Measurements from ENCODE around the gene INPPL1.
"Not testable (repeated sequence)": the region's sequence is repeated elsewhere in the genome, so short reads cannot be mapped to it uniquely, and the experiment has no call there.

The INPPL1 gene

DNA sequence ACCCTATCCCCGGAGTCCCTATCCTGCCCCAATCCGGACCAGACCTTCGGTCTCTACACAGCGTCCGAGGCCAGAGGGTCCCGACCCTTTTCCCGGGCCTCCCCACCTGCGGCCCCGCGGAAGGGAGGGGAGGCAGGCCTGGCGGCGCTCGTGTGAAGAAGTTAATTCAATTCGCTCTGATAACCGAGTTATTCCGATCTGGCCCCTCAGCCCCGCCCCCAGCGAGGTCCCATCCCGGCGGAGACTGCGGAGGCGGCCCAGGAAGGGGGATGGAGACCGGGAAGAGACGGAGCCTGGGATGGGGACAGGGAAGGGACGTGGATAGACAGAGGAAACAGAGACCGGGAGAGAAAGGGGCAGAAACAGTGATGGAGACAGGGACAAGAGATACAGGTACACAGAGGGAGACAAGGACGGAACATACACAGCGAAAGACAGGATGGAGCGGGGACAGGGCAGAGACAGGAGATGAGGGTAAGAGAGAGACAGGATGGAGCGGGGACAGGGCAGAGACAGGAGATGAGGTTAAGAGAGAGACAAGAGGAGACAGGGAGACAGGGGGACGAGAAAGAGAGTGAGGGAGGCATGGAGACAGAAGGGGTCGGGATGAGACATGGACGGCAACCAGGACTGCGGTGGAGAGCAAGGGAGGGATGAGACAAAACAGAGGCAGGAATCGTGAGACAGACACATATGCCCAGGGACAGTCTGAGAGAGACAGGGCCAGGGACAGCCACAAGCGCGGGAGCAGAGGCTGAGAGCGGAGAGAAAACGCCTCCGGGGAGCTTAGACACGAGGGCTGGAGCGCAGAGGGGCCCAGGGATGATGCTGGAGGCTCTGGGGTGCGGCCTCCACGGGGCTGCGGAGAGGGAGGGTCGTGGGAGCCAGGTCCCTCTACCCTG is 20.0 kb downstream of the INPPL1 start:
- no peak for DNase-seq (ENCODE audit: low spot score)

- no peak for DNase-seq (ENCODE audit: low spot score)
Measured at GRCh38 chr11:72245263-72245816, 20.8 kb downstream of the INPPL1 start.

DNA sequence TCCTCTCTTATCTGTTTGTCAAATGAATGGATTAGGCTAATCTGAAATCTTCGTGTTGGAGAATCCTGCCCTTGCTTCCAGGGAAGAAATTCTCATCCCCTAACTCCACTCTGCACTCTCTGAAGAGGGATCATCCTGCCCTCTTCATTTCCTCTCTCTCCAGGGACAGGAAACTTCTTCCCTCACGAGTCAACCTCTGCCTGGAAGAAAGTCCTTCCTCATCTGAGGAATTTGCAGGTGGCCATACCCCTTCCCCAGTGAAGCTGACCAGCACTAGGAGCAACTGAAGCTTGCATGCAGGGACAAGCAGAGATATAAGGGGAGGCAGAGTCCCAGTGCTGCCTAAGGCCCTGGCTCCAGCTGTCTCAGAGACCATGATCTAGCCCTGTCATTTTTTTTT is 23.0 kb downstream of the INPPL1 start:
- DNase-seq (ENCODE audit: low spot score), result no peak

- no peak for DNase-seq (ENCODE audit: low spot score)
Measured at GRCh38 chr11:72249961-72250360, 25.4 kb downstream of the INPPL1 start.

DNA sequence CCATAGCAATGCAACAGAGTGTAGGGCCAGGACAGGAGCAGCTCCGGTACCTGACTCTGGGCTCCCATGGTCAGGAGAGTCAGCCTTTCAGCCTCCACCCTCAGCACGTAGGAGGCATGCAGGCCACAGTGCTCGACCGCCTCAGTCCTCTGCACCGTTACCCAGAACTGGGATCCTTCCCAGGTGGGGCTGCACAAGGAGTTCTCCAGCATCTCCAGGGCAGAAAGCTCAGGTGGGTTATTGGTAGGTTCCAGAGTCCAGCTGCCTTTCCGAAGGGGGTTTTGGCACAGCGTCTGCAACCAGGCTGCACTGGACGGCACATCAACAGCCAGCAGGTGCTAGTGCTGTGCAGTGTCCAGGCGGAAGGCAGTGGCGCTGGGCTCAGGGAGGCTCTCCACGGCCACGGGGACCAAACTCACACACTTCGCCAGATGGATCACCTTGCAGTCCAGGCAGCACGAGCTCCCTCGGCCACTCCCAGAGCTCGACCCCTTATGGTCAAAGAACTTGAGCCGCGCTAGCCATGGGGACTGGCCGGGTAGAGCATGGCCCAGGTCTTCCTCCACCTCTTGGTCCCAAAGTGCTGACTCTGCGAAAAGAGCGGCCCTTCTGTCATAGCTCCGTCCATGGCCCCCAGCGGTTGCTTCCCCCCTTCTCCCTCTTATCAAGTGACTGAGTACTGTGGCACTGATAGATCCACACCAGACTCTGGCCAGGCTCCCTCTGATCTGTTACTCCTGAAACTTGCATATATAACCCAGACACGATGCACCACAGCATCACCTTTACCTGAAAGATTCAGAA is 26.3 kb downstream of the INPPL1 start:
- DNase-seq (ENCODE audit: low spot score), result no peak

DNA sequence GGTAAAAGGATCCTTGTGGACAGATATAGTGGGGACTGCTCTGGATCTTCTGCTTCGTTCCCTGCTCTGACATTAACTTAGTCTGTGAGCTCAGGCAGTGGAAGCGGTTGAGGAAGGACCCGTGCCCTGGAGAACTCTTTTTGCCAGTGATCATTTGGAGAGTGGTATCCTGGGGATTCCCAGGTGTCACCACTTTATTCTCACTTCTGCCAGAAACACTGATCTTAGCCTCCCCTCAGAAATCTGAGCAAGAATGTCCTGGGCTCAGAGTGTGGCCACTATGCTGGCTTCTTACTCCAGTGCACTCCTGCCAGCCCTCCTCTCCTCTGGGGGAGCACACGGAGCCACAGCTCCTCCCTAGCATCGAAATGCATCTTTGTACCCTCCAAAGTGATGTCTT is 27.0 kb downstream of the INPPL1 start:
- DNase-seq (ENCODE audit: low spot score), result no peak

DNA sequence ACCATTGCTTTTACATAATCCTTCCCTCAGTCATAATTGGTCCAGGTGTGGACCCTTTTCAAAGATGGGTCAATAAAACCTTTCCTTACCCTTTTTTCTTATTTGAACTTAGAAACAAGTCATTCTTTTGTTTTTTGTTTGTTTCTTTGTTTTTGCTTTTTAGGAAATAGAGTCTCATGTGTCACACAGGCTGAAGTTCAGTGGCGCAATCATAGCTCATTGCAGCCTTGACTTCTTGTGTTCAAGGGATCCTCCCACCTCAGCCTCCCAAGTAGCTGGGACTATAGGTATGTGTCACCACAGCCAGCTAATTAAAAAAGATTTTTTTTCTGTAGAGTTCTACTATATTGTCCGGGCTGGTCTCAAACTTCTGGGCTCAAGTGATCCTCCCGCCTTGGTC is 28.8 kb downstream of the INPPL1 start:
- no peak for DNase-seq (ENCODE audit: low spot score)

GRCh38 chr11:72254299-72254993 is 29.9 kb downstream of the INPPL1 start:
- no peak for DNase-seq (ENCODE audit: low spot score)

GRCh38 chr11:72257570-72257969 is 33.0 kb downstream of the INPPL1 start:
- DNase-seq (ENCODE audit: low spot score), result no peak

DNA sequence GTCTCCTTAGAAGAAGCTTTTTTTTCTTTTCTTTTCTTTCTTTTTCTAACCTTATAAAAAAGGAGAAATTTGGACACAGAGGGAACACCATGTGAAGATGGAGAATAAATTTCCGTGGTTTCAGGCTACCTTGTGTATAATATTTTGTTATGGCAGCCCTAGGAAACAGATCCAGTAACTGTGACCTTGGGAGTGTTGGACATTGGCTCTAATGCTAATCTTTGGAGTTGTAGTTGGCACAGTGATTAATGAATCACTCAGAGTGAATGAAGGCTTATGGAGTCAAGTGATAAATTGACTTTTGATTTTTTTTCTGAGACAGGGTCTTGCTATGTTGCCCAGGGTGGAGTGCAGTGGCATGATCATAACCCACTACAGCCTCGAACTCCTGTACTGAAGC is 34.9 kb downstream of the INPPL1 start:
- DNase-seq (ENCODE audit: low spot score), result no peak

GRCh38 chr11:72260574-72260973 is 36.0 kb downstream of the INPPL1 start:
- no peak for DNase-seq (ENCODE audit: low spot score)

DNA sequence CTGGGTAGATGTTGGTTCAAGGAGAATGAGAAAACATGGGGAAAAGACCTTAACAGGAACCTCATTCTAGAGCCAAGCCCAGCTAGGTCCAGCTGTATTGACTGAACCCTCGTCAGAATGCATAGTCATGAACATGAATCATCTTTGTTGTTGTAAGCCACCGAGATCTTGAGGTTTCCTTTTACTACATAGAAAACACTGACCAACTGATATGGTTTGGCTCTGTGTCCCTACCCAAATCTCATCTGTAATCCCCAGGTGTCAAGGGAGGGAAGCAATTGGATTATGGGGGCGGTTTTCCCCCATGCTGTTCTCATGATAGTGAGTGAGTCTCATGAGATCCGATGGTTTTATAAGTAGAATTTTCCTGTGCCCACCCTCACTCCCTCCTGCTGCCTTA is 38.8 kb downstream of the INPPL1 start:
- DNase-seq (ENCODE audit: low spot score), result no peak

- DNase-seq (ENCODE audit: low spot score), result no peak
Measured at GRCh38 chr11:72265951-72266350, 41.4 kb downstream of the INPPL1 start.

- not testable (repeated sequence) for DNase-seq (ENCODE audit: low spot score)
Measured at GRCh38 chr11:72266960-72267359, 42.4 kb downstream of the INPPL1 start.

GRCh38 chr11:72267956-72268617 is 43.5 kb downstream of the INPPL1 start:
- DNase-seq (ENCODE audit: low spot score), result no peak

DNA sequence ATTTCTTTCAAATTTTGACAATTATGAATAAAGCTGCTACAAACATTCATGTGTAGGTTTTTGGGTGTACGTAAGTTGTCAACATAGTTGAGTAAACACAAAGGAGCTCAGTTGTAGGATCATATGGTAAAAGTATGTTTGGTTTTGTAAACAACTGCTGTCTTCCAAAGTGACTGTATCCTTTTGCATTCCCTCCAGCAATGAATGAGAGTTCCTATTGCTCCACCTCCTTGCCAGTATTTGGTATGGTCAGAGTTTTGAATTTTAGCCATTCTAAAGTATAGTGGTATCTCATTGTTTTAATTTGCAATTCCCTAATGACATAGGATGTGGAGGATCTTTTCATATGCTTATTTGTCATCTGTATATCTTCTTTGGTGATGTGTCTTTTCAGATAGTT is 47.4 kb downstream of the INPPL1 start:
- no peak for DNase-seq (ENCODE audit: low spot score)

DNA sequence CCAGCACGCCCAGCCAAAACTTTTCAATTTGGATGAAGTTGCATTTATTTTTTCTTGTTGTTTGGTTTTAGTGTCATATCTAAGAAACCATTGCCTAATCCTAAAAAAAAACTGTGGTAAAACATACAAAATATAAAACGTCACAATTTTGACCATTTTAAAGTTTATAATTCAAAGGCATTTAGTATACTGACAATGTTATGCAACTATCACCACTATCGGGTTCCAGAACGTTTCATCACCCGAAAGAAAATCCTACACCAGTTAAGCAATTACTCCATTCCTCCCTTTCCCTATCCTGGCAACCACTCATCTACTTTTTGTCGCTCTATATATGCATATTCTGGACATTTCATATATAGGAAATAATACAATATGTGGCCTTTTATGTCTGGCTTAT is 49.9 kb downstream of the INPPL1 start:
- no peak for DNase-seq (ENCODE audit: low spot score)

DNA sequence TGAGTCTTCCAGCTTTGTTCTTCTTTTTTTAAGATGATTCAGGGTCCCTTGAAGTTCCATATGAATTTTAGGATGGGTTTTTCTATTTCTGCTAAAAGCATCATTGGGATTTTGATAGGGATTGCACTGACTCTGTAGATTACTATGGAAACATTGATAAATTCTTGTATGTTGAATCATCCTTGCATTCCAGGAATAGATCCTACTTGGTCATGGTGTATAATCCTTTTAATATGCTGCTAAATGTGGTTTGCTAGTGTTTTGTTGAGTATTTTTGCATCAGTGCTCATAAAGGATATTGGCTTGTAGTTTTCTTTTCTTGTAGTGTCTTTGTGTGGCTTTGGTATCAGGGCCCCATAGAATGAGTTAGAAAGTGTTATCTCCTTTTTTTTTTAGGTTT is 54.3 kb downstream of the INPPL1 start:
- no peak for DNase-seq (ENCODE audit: low spot score)

DNA sequence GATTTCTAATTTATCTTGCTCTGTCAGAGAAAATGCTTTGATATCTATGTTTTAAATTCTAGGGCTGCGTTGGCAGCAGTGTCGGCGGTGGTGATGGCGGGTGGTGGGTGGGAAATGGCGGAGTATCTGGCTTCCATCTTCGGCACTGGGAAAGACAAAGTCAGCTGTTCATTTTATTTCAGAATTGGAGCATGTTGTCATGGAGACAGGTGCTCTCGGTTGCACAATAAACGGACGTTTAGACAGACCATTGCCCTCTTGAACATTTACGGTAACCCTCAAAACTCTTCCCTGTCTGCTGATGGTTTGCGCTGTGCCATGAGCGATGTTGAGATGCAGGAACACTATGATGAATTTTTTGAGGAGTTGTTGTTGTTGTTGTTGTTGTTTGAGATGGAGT is 55.5 kb downstream of the INPPL1 start:
- DNase-seq (ENCODE audit: low spot score), result no peak

DNA sequence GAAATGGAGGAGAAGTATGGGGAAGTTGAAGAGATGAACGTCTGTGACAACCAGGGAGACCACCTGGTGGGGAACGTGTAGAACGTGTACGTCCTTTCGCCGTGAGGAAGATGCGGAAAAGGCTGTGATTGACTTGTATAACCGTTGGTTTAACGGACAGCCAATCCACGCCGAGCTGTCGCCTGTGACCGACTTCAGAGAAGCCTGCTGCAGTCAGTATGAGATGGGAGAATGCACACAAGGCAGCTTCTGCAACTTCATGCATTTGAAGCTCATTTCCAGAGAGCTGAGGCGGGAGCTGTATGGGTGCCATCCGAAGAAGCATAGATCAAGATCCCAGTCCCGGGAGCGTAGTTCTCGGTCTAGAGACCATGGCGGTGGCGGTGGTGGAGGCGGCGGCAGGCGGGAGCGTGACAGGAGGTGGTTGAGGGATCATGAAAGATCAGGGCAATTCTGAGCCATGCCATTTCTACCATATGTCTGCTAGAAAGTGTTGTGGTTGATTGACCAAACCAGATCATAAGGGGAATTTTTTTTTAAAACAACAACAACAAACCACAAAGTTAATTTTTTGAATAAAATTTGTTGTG is 56.3 kb downstream of the INPPL1 start:
- DNase-seq (ENCODE audit: low spot score), result no peak

DNA sequence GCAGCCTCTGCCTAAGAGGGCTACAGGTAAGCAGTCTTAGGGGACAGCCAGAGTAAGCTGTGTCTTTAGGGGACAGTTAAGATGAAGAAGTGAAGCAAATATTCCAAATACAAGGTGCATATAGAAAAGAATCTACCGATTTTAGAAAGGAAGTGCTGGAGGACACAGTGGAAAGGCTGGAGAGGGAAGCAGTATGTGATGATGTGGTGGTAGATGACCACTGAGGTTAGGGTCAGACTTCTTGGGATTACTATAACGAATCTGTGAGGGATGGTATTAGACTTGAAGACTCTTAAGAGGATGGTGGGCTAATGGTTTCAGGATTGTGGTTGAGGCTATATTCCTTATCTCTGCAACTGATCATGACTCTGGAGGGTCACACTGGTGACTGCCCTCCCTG is 59.4 kb downstream of the INPPL1 start:
- no peak for DNase-seq (ENCODE audit: low spot score)
